IPS-NIHi11 (cell line): Measurements from ENCODE around the gene P2RY4.
"Not testable (repeated sequence)": the region's sequence is repeated elsewhere in the genome, so short reads cannot be mapped to it uniquely, and the experiment has no call there.

ENCODE experiments used
- DNase-seq: peaks from one replicate; pipeline ENCODE4 v3.0.0; 2012; ENCODE audit warnings: mixed read lengths, low spot score

The P2RY4 gene

DNA sequence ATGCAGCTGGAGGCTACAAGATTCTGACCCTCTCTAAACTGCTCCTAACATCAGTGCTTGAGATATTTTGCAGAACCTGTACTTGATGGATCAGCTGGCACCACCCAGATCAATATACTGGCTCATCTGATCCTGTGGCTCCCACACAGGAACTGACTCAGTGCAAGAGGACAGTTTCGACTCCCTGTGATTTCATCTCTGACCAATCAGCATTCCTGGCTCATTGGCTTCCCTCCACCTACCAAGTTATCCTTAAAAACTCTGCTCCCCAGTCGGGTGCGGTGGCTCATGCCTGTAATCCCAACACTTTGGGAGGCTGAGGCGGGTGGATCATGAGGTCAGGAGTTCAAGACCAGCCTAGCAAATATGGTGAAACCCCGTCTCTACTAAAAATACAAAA is 16.4 kb downstream of the P2RY4 start:
- DNase-seq: not testable (repeated sequence)

DNA sequence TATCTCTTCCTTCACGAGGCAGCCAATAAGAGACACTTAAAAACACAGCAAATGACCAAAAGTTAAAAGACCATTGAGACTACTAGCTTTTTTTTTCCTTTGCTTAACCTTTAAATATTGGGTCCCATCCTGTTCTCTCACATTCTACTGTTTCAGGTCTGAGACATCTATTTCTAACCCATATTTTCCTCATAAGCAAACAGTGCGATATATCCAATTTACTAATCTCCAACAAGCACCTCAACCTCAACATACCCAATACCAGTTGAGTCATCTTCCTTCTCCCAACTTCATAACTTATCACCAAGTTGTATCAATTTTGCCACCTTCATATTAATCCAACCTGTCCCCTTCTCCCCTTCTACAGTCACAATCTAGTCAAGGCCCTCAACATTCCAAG is 18.5 kb downstream of the P2RY4 start:
- DNase-seq: no peak

DNA sequence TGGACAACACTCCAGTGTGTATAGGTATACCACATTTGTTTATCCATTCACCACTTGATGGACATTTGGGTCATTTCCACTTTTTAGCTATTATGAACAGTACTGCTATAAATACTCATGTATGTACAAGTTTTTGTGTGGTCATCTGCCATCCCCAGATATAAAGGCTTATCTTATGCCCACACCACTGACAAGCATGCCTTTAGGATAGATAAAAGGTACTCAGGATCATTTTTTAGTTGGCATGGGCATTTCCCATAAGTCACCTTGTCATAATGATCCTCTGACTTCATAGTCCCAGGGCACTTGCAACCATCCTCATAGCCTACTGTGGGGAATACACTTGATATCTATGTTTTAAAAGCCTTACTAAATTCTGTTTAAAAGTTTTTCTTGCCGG is 19.3 kb downstream of the P2RY4 start:
- DNase-seq: no peak

DNA sequence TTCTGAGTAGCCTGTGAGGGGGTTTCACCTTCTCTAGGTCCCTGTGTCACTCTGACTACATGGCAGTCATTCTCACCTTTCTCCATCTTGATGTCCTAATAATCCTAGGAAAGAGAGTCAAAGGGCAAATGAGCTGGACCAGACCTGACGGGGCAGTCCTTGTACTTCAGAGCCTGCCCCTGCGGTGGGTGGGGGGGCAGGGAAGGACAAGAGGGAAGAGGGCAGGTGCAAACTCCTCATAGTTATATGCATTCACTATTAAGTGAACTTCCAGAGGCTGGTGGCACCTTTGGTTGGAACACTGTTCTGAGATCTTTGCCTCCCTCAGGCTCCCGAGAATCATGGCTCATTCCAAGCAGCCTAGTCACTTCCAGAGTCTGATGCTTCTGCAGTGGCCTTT is 25.6 kb downstream of the P2RY4 start, which contains the start of gene AWAT1:
AWAT1 (plus strand) TSS at position 301 of the 400 bp plus-strand sequence; CDS start at position 342, 41 bp downstream.
- no peak for DNase-seq

DNA sequence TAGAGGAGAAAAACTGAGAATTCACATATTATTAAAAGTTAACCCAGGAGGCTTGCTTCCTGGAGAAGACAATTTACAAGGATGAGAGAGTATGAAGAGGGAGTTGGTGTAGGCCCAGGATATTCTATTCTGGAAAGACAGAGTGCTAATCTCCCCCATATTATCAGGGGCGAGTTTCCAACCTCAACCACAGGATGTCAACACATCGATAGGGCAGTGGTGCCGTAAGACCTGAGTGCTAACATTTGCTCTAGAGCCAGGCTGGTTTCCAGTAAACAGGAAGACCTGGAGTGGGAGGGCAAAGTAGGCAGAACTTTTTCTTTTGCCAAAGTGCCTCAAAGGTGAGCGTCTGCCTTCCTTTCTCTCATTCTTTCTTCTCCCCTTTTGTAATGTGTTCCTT is 28.3 kb downstream of the P2RY4 start:
- DNase-seq: no peak

DNA sequence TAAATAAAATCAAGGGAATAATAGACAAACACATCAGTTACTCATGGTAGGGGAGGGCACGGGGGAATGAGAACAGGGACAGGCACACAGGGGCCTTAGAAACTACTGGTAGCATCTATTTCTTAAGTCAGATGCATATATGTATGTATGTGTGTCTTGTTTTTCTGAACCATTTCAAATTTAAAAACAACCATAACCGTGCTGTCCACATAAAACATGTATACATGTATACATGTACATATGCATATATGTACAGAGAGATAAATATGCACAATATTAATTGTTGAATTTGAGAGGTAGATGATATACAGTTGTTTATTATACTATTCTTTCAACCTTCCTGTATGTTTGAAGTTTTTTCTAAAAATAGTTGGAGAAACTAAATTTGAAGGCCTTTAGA is 33.3 kb downstream of the P2RY4 start:
- no peak for DNase-seq

DNA sequence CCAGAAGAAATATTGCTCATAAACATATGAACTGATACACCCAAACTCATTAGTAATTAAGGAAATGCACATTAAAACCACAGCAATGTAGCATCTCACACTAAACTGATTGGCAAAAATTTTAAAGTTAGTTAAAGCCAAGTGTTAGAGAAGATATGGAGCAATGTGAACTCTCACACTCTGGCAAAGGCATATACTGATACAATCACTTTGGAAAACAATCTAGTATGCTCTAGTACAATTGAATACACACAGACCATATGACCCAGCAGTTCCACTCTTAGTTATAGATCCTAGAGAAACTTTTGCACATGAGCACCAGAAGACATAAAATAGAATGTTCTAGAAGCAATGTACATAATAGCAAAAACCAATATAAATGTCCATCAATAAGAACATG is 34.0 kb downstream of the P2RY4 start:
- DNase-seq: no peak

DNA sequence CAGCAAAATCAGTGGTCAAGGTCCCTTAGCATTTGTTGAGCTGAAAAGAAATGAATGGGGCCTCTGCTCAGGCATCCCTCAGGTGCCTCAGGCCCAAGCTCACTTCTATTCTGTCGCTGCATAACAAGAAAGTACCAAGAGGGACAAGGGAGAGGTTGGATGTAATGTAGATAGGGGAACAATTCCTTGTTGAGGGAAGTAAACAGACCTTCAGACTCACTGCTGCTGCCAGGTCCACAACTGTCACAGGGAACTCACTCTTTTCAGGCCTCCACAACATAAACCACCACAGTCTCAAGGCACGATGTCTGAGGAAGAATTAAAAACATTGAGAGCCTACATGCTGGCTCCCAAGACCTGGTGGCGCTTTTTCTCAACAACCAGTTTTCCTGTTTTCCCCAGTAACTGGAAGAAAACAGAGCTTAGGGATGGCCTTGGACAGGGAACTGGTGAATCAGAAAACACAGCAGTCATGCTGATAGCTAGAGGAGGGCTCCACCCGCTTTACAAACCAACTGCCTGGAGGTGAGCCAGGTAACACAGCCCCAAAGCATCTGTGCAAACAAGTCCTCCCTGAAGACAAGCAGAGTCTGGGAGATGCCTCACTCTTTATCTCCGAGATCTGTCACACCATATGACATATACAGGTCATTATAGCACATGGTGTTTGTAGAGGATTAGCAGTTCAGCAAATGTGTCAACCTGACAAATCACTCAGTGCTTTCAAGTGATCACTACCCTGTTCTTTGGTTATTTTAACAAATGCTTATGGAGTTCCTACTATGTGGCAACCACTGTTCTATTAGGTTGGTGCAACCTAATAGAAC is 39.9 kb downstream of the P2RY4 start:
- DNase-seq: peak; percentile 7

DNA sequence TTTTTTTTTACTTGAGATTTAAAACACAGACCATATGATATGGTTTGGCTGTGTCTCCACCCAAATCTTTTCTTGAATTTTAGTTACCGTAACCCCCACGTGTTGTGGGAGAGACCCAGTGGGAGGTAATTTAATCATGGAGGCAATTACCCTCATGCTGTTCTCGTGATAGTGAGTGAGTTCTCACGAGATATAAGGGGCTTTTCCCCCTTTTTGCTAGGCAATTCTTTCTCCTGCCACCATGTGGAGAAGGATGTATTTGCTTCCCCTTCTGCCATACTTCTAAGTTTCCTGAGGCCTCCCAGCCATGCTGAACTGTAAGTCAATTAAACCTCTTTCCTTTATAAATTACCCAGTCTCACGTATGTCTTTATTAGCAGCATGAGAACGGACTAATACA is 50.4 kb downstream of the P2RY4 start:
- not testable (repeated sequence) for DNase-seq

DNA sequence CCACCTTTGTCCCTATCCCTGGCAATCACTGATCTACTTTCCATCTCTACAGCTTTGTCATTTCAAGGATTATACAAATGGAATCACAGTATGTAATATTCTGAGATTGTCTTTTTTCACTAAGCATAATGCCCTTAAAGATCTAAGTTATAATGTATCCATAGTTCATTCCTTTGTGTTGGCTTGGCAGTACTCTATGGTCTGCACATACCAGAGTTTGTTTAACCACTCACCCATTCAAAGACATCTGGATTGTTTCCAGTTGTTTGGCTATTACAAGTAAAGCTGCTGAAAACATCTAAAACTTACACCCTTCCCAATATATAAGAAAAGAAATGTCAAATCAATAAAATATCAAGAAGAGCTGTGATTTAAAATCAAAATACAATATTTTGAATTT is 51.5 kb downstream of the P2RY4 start:
- no peak for DNase-seq
